ENCODE results near the gene L1TD1. TPM values are rescaled to one million over a fixed set of nuclear protein-coding genes. Genes with fewer than 3 reads are reported as not detected.

L1TD1 gene
- total and polyA plus RNA-seq, 2 experiments from 2014 or later: 283 to 628 TPM

- no peak overlapping the region for H3K4me3 ChIP-seq
- Mint-ChIP-seq H3K4me3 (peak overlapping the region; percentile 19; the same call in 1 of the 3 replicates), H3K4me1 (peaks cover 72% of the 10 kb centered on the region), H3K27me3 (ENCODE audit: insufficient read depth, low read depth, poor library complexity) (peaks cover 4% of the 10 kb centered on the region), H3K27ac (no peak overlapping the region), H3K9me3 (0 out of 3 replicates have a peak, but pooled peaks cover 3% of the 10 kb centered on the region), H3K36me3 (ENCODE audit: low read depth) (no peaks in the 10 kb centered on the region)
- H3K79me2 ChIP-seq (replicated peaks; ENCODE audit: insufficient read depth): 0 out of 2 replicates have a peak, but pooled peaks cover 6% of the 10 kb centered on the region
- H3K4me1 ChIP-seq (ENCODE audit: insufficient read depth): peaks cover 57% of the 10 kb centered on the region
- no peak for DNase-seq (ENCODE audit: low spot score)
- no peaks in the 10 kb centered on the region for H3K27me3 ChIP-seq (ENCODE audit: insufficient read depth)
- H4K20me1 ChIP-seq (replicated peaks; ENCODE audit: insufficient read depth): no peaks in the 10 kb centered on the region; the same call in 1 of the 2 replicates
- no peaks in the 10 kb centered on the region for H3K36me3 ChIP-seq (ENCODE audit: insufficient read depth)
- H3F3A ChIP-seq (replicated peaks; ENCODE audit: low read depth): no peaks in the 10 kb centered on the region
- H3K4me2 ChIP-seq: peak overlapping the region; percentile 9
- no peak overlapping the region for H2AFZ ChIP-seq
- H3K27ac ChIP-seq (ENCODE audit: low read depth): peak overlapping the region; percentile 86
- TF ChIP-seq ZNF462 (CRISPR knock-in tag; IDR thresholded peaks at IDR 0.05): no peak
- TF ChIP-seq STAT1 (IDR thresholded peaks at IDR 0.05; ENCODE audit: unreplicated experiment): no peak
- TF ChIP-seq POLR2AphosphoS5 (IDR thresholded peaks at IDR 0.05; ENCODE audit: low read depth): no peak
- TF ChIP-seq ETS1 (IDR thresholded peaks at IDR 0.05): no peak
- no peak for TF ChIP-seq CTCF (conservative IDR thresholded peaks at IDR 0.05; ENCODE audit: low read depth in 2 of 2)
- no peak for TF ChIP-seq EZH2phosphoT487 (IDR thresholded peaks at IDR 0.05; ENCODE audit: unreplicated experiment)
- no peak for TF ChIP-seq ZNF331 (CRISPR knock-in tag; IDR thresholded peaks at IDR 0.05; ENCODE audit: low read depth)
- no peak for ATAC-seq
- peaks cover 4% of the 10 kb centered on the region; the same call in 1 of the 2 replicates for H3K9me2 ChIP-seq (ENCODE audit: insufficient read depth)
Observed at GRCh38 chr1:62177621-62178020, 17.0 kb upstream of the L1TD1 start.

Measured in GM23338 (cell line).